Heart left ventricle (tissue), 13 donors: Measurements from ENCODE around the gene OR10AD1.

Experiments used
- POLR2A ChIP-seq, 2 donors: fragments of 450-650 bp; IDR thresholded peaks; one replicate each; pipeline ENCODE4 v1.6.1; 2017; ENCODE audit warnings: antibody characterized with exemption in 2 of 2, mild to moderate bottlenecking in 2 of 2, moderate library complexity in 2 of 2
- TF ChIP-seq, protein P1 (sequence below), 12 donors: fragments of 200-600 bp; sonication (generic) in 4 of 12; IDR thresholded peaks; one replicate each; pipeline versions ENCODE4 v1.5.0 to v1.8.0; 2018 to 2022; ENCODE audit warnings: antibody characterized with exemption in 12 of 12, mild to moderate bottlenecking in 5 of 12
- donor health status: ischemic (EF 13 %, LVEDD 7.1; RV severe dilation, severe dysfunction).
- donor health status: DM: no; HTN: yes; CAD: no.
- donor health status: DM: no; HTN: no; CAD: no.
- donor health status: ischemic (EF 25% LVEDD 6.9; RV normal size, moderate dysfunction).
- donor health status: ischemic (EF 25% LVEDD 5.7; RV mildly dilated, moderate dysfunction).
- donor health status: ischemic (EF 35%, LVEDD 5.7; RV mildly dilated, moderate dysfunction).
- donor health status: nonischemic (EF 11% LVEDD 7.7; RV severe dilation, severe dysfunction).
- donor health status: DM: yes; HTN: yes; CAD: no.
- donor health status: PGD.
- donor health status: ischemic (EF 29% LVEDD 5.4; RV normal size, mild dysfunction).
- donor health status: nonischemic (EF 23%, LVEDD 6.1; RV moderate dilation, normal function).

- no peak for TF ChIP-seq POLR2A (IDR thresholded peaks at IDR 0.05)
- TF ChIP-seq, protein P1, sequence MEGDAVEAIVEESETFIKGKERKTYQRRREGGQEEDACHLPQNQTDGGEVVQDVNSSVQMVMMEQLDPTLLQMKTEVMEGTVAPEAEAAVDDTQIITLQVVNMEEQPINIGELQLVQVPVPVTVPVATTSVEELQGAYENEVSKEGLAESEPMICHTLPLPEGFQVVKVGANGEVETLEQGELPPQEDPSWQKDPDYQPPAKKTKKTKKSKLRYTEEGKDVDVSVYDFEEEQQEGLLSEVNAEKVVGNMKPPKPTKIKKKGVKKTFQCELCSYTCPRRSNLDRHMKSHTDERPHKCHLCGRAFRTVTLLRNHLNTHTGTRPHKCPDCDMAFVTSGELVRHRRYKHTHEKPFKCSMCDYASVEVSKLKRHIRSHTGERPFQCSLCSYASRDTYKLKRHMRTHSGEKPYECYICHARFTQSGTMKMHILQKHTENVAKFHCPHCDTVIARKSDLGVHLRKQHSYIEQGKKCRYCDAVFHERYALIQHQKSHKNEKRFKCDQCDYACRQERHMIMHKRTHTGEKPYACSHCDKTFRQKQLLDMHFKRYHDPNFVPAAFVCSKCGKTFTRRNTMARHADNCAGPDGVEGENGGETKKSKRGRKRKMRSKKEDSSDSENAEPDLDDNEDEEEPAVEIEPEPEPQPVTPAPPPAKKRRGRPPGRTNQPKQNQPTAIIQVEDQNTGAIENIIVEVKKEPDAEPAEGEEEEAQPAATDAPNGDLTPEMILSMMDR (IDR thresholded peaks at IDR 0.05): no peak
These were observed 13.7 kb upstream of the OR10AD1 start for GRCh38 chr12:48216785-48217184.
